IPS DF 4.7 (cell line): ENCODE results near the gene SLC4A11.
"Not testable (repeated sequence)": the region's sequence is repeated elsewhere in the genome, so short reads cannot be mapped to it uniquely, and the experiment has no call there.

Experiments used
- DNase-seq: peaks from one replicate; pipeline ENCODE4 v3.0.0-alpha.2; 2013; ENCODE audit warnings: low spot score; ENCODE audit errors: extremely low read depth

The SLC4A11 gene

DNA sequence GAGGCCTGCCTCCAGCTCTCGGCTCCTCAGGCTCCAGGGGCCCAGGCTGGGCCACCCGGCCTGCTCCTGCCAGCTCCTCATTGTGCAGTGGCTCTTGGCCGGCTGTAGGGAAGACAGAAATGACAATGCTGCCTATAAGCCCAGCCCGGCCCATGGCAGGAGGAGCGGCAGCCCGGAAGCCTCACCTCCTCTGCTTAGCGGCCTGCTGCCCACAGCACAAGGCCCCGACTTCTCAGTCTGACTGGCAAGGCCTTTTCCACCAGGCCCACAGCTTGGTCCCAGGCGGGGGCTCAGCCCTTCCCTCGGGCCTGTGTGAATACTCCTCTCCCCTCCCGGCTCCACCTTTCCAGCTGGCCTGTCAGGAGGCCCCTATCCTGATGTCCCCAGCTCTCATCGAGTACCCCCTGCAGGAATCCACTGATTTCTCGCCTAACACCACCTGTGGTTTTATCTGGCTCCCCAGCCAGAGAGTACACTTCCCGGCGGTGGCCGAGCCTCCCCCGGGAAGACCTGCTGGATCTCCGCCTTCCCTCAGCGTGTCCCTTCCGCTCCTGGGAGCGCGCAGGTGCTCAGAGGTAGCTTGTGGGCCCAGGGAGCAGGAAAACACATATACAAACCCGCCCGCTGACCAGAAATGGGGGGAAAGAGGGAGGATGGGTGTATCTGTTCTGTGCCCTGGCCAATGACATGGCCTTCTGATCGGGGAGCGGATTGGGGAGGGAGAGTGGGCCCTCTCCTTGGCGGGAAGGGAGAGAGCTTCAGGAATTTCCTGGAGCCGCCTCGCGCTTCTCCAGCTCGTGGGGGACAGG, 35.5 kb downstream of the SLC4A11 start:
- DNase-seq: no peak

GRCh38 chr20:3202965-3203314, 36.0 kb downstream of the SLC4A11 start:
- no peak for DNase-seq

DNA sequence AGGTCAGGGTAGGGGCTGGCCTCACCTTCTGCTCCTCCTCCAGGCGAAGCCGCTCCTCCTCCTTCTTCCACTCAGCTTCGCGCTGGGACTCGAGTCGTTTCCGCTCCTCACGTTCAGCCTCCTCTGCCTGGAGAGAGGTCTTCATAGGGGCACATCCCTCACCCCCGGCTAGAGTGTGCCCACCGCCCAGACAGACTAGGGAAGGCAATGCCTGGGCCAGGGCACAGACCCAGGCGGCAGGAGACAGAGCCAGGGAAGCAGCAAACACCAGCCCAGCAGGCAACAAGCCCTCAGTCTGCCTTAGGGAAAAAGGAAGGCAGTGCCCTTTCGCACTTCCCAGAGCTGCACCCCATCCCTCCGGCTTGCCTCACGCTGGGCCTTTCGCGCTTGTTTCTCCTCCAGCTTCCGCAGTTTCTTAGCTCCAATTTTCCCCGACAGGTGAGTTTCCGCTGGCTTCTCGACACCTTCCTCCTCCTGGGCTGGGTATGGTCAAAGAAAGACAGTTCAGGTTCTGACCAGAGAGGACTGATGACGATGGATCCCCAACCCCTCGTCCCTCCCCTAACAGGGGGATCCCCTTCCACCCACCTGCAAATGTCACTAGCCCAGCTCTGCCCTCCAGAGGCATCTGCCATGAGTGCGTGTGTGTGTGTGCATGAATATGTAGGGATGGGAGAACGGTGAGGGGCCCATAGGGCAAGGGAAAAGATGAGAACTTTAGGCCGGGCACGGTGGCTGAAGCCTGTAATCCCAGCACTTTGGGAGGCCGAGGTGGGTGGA, 38.8 kb downstream of the SLC4A11 start:
- DNase-seq: no peak

DNA sequence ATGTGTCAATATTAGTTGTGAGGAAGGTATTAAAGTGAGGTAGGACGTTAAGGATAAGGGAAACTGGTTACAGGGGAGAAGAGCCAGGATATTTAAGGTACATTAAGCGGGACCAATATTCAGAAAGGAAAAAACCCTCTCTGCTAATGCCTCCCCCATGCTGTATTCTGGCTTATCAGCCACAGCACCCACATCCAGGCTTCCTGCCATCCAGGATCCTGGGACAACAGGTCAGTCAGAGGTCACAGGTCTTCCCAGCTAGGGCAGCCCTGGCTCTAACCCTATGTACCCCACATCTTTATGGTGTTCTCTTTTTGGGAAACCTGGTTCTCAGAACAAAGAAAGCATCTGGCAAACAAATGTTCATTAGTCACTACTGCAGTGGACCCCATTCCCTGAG, 39.8 kb downstream of the SLC4A11 start:
- DNase-seq: no peak

GRCh38 chr20:3195590-3196237, 43.3 kb downstream of the SLC4A11 start:
- DNase-seq: no peak

DNA sequence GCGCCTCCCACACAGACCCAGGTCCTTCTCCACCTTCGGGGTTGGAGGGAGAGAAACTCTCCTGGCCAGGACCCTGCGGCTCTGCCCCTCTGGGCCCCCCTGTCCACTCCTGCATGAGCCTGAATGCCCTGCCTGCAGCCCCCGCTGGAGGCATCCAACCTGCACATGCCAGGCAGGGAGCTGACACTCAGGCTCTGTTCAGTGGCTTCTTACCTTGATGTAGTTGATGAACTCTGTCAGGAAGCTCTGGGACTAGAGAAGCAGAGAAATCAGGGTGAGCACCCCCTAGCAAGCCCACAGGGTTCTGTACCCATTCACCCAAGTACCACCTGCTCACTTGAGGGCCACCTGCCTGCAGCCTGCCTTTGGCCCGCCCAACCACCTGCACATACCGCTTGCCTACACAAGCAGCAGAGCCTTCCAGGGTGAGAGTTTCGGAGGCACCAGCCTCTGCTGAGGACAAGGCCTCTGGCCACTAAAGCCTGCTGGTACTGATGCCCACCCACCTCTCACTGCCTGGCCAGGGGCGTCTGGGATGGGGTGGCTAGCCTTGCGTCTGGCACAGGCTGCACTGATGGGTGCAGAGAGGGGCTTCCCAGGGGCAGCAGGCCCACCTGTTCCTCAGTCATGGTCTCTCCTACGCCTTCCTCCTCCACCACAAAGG, 44.2 kb downstream of the SLC4A11 start:
- DNase-seq: no peak

DNA sequence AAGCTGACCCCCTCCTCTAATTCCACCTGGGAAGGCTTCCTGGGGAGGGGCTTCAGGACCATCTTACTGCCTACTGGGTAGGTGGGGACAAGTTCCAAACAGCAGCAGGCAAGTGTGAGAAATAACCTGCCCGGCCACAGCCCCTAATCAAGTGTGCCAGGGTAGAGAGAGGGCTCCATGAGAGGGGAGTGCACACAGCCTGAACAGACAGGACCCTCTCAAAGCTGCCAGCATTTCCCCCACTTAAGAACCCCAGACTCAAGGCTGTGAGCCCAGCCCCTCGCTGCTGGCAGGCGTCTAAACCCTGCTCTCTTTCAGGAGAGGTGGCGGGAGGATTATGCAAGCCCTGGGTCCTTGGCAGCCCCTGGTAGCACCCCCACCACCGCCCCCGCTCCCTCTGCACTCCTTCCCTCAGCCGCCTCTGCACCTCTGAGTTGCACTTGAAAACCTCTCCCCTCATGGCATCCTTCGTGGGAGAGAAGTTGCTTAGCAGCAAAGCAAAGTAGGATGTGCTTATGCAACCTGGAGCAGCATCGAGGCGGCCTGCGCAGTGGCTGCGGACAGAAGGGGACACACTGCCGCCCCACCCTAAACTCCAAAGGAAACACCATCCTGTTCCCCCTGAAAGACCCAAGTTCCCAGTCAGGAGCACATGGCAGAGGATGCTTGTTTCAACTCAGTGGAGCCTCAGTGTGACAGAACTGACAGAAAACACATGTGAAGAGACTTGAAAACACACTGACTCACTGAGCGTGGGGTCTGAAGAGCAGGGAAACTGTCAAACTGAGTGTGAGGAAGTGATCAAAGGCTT, 45.0 kb downstream of the SLC4A11 start:
- no peak for DNase-seq

DNA sequence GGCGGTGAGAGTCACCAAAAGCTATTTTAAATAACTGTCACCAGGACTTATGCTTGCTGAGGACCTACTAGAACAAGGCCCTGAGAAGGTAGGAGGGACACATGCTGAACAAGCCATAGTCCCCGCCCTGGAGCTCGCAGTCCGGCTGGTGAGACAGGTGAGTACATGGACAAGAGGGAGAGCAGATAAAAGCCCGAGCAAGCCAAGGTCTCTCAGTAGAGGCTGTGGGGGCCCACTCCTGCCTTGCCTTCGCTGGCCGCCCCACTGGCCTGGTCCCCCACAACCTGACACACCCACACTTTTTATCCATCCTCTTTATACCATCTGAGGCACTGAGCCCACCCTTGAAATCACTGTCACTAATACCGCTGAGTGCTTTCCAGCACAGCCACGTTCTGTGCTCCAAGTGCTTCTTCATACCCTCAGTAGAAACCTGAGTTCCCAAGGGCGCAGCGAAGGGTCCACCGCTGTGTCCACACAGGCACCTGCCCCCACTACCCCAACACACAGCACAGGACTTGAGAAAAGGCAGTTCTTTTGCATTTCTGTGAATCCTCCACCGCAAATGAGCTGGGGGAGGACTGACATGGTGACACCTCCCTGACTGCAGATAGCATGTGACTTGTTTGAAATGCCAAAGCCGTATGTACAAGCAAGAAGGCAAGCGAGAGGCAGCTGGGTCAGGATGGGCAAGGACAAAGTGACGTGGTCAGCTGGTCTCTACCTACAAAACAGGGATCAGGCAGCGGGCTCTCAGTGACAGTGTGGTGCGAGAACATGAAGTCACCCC, 46.6 kb downstream of the SLC4A11 start:
- no peak for DNase-seq

GRCh38 chr20:3190681-3191111, 48.3 kb downstream of the SLC4A11 start:
- no peak for DNase-seq

DNA sequence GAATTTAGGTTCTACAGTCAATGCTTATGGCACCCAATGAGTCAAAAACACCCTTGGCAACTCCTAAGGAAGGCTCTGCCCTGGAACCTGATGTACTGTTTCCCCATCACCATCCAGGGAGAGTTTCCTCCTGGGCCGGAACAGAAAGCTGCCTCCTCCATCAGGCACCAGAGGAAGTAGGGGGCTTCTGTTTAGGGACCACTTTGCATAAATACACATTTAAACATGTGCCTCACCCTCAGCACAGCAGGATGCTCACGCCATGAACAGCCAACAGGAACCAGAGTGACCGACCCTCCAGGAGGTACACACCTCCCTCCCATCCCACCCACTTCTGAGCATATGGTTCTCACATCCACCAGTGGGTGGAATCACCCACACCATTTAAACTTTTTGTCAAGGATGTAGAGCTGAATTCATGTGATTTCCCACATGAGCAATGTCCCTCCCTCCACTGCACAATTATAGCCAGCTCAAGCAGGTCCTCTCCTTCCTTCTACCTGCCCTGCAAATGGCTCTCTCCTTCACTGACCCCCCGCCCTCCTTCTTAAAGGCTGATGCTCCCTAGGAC, 49.3 kb downstream of the SLC4A11 start:
- no peak for DNase-seq

GRCh38 chr20:3188823-3189413, 50.1 kb downstream of the SLC4A11 start:
- no peak for DNase-seq

GRCh38 chr20:3187861-3188260, 51.1 kb downstream of the SLC4A11 start:
- DNase-seq: not testable (repeated sequence)

GRCh38 chr20:3183896-3184612, 54.9 kb downstream of the SLC4A11 start:
- no peak for DNase-seq

- DNase-seq: not testable (repeated sequence)
Observed at GRCh38 chr20:3182429-3182828, 56.6 kb downstream of the SLC4A11 start.

GRCh38 chr20:3181270-3181669, 57.7 kb downstream of the SLC4A11 start:
- DNase-seq: no peak

DNA sequence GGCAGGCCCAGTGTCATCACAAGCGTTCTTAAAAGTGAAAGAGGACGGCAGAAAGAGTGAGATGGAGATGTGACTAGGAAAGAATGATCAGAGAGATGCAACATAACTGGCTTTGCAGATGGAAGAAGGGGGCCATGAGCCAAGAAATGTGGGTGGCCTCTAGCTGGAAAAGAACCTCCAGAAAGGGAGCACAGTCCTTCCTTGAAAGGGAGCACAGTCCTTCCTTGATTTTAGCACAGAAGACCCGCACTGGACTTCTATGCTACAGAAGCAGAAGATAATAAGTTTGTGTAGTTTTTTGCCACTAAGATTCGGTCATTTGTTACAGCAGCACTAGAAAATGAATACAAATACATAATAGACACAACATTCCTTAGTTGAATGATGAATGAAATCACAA, 58.7 kb downstream of the SLC4A11 start:
- no peak for DNase-seq

DNA sequence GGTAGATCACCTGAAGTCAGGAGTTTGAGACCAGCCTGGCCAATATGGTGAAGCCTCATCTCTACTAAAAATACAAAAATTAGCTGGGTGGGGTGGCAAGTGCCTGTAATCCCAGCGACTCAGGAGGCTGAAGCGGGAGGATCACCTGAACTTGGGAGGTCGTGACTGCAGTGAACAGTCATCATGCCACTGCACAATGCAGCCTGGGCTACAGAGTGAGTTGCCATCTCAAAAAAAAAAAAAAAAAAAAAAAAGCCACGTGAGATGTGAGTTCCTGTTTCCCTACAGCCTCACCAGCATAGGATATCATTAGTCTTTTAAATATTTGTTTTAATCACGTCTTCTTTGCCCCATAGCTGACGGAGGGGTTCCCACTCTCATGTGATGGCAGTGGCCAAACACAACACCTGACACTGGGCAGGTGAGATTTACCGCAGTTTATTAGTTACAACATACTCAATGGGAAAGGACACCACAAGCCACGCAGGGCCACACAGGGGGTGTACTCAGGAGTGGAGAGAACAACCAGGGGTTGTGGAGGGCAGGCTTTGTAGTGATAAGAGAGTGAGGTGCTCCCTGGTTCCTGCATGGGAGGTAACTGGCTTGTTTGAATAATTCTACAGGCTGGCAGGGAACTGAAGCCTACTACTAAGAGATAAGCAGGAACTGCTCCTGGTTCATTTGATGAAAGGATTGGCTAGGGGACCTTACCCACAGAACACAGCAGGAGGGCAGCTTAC, 61.1 kb downstream of the SLC4A11 start:
- no peak for DNase-seq
